KMS-11 (cell line): ENCODE measurements around the gene RBM7.

Experiments used
- H2AFZ ChIP-seq: fragments of 200-600 bp; sonication (generic); 2 replicates; pipeline ENCODE4 v1.6.1; 2016; ENCODE audit warnings: antibody characterized with exemption, mixed run types, low read depth
- H3K27ac ChIP-seq: fragments of 200-600 bp; sonication (generic); 2 replicates; pipeline ENCODE4 v1.6.1; 2016; ENCODE audit warnings: mild to moderate bottlenecking, mixed run types
- H3K27me3 ChIP-seq: fragments of 200-600 bp; sonication (generic); 2 replicates; pipeline ENCODE4 v1.6.1; 2017; ENCODE audit warnings: mild to moderate bottlenecking, low read depth, mixed run types, moderate library complexity; ENCODE audit not compliant: insufficient read depth
- H3K36me3 ChIP-seq: fragments of 200-600 bp; sonication (generic); 2 replicates; pipeline ENCODE4 v1.6.1; 2017; ENCODE audit warnings: mild to moderate bottlenecking, mixed run types; ENCODE audit not compliant: insufficient read depth
- H3K4me1 ChIP-seq: fragments of 200-600 bp; sonication (generic); 2 replicates; pipeline ENCODE4 v1.6.1; 2016; ENCODE audit warnings: mild to moderate bottlenecking, low read depth, mixed run types; ENCODE audit not compliant: poor library complexity, severe bottlenecking
- H3K4me2 ChIP-seq: fragments of 200-600 bp; sonication (generic); 2 replicates; pipeline ENCODE4 v1.7.0; 2016; ENCODE audit warnings: mild to moderate bottlenecking, mixed run types
- H3K4me3 ChIP-seq: fragments of 200-600 bp; sonication (generic); IDR thresholded peaks from 2 replicates; pipeline ENCODE4 v1.6.1; 2017; ENCODE audit warnings: low read depth, low read length, mixed read lengths; ENCODE audit not compliant: insufficient read depth
- H3K79me2 ChIP-seq: fragments of 200-600 bp; sonication (generic); 2 replicates; pipeline ENCODE4 v1.6.1; 2016; ENCODE audit warnings: low read depth, mixed run types; ENCODE audit not compliant: insufficient read depth
- H3K9ac ChIP-seq: fragments of 200-600 bp; sonication (generic); 2 replicates; pipeline ENCODE4 v1.6.1; 2016; ENCODE audit warnings: mild to moderate bottlenecking, mixed run types
- H4K20me1 ChIP-seq: fragments of 200-600 bp; sonication (generic); 2 replicates; pipeline ENCODE4 v1.6.1; 2016; ENCODE audit warnings: mild to moderate bottlenecking, mixed run types; ENCODE audit not compliant: insufficient read depth
- TF ChIP-seq, protein P1 (sequence below): fragments of 200-600 bp; sonication (generic); conservative IDR thresholded peaks from 2 replicates; pipeline ENCODE4 v1.6.1; 2017; ENCODE audit warnings: low read depth, mild to moderate bottlenecking, antibody characterized with exemption, low read length, moderate library complexity, mixed read lengths

Gene RBM7

GRCh38 chr11:114367244-114367957 is 33.1 kb upstream of the RBM7 start:
- Histone ChIP-seq H3K79me2 (no peaks in the 10 kb centered on the region), H3K27ac (no peak overlapping the region), H3K27me3 (no peaks in the 10 kb centered on the region), H3K4me3 (no peak overlapping the region), H4K20me1 (no peaks in the 10 kb centered on the region), H3K4me2 (no peak overlapping the region), H2AFZ (no peak overlapping the region), H3K36me3 (no peaks in the 10 kb centered on the region), H3K4me1 (no peaks in the 10 kb centered on the region), H3K9ac (no peak overlapping the region)
- TF ChIP-seq, protein P1, sequence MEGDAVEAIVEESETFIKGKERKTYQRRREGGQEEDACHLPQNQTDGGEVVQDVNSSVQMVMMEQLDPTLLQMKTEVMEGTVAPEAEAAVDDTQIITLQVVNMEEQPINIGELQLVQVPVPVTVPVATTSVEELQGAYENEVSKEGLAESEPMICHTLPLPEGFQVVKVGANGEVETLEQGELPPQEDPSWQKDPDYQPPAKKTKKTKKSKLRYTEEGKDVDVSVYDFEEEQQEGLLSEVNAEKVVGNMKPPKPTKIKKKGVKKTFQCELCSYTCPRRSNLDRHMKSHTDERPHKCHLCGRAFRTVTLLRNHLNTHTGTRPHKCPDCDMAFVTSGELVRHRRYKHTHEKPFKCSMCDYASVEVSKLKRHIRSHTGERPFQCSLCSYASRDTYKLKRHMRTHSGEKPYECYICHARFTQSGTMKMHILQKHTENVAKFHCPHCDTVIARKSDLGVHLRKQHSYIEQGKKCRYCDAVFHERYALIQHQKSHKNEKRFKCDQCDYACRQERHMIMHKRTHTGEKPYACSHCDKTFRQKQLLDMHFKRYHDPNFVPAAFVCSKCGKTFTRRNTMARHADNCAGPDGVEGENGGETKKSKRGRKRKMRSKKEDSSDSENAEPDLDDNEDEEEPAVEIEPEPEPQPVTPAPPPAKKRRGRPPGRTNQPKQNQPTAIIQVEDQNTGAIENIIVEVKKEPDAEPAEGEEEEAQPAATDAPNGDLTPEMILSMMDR = no peak

- no peaks in the 10 kb centered on the region for H3K79me2 ChIP-seq
- H3K27ac ChIP-seq = no peak overlapping the region
- H3K27me3 ChIP-seq = no peaks in the 10 kb centered on the region
- no peak overlapping the region for H3K4me2 ChIP-seq
- H3K36me3 ChIP-seq = no peaks in the 10 kb centered on the region
- no peak overlapping the region for H3K4me3 ChIP-seq
- no peaks in the 10 kb centered on the region for H3K4me1 ChIP-seq
- TF ChIP-seq, protein P1 = no peak
- no peaks in the 10 kb centered on the region for H4K20me1 ChIP-seq
- no peak overlapping the region for H2AFZ ChIP-seq
- no peak overlapping the region for H3K9ac ChIP-seq
Measured at GRCh38 chr11:114368918-114369680, 31.4 kb upstream of the RBM7 start.

- no peak overlapping the region for H3K27ac ChIP-seq
- no peaks in the 10 kb centered on the region for H4K20me1 ChIP-seq
- TF ChIP-seq, protein P1 = no peak
- no peak overlapping the region for H2AFZ ChIP-seq
- H3K27me3 ChIP-seq = no peaks in the 10 kb centered on the region
- H3K4me2 ChIP-seq = no peak overlapping the region
- H3K4me1 ChIP-seq = no peaks in the 10 kb centered on the region
- no peak overlapping the region for H3K4me3 ChIP-seq
- H3K79me2 ChIP-seq = no peaks in the 10 kb centered on the region
- H3K36me3 ChIP-seq = no peaks in the 10 kb centered on the region
- no peak overlapping the region for H3K9ac ChIP-seq
Measured at GRCh38 chr11:114375052-114375451, 25.4 kb upstream of the RBM7 start.

DNA sequence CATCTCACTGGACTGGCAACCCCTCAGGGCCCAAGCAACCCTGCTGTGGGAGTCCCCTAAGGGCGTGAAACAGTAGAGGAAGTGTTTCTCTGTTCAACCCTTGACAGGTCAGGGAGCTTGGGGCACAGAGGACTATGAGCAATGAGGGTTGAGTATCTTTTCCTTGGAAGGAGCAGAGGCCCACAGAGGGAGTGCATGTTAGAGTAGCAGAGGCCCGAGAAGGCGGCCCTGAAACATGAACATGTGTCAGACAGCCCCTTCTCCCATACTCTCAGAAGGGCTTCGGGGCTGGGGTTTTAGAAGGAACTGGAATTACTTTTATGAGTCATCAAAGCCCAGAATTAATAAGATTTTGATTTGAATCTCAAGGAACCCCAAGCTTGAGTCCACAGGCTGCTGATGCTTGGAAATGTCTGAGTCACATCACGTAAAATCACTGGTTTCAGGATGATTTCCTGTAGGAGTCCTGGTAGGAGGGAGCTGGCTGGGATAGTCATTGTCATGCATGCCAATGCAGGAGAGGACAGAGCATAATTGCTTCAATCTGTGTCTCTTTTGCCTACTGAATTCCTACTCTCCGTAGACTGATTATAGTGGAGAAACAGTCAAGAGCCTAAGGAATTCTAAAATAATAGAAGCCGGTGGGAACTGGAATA is 22.7 kb upstream of the RBM7 start:
- TF ChIP-seq, protein P1 = no peak
- no peak overlapping the region for H3K9ac ChIP-seq

More for the DNA sequence above, 22.7 kb upstream of the RBM7 start:
- H3K4me2 ChIP-seq = no peak overlapping the region
- no peak overlapping the region for H2AFZ ChIP-seq
- H3K79me2 ChIP-seq = no peaks in the 10 kb centered on the region
- no peaks in the 10 kb centered on the region for H3K36me3 ChIP-seq
- H4K20me1 ChIP-seq = no peaks in the 10 kb centered on the region
- no peak overlapping the region for H3K27ac ChIP-seq
- H3K27me3 ChIP-seq = no peaks in the 10 kb centered on the region
- H3K4me3 ChIP-seq = no peak overlapping the region
- no peaks in the 10 kb centered on the region for H3K4me1 ChIP-seq
